HG02763 (cell line): ENCODE results near the gene RPS19.

Source experiments
- ATAC-seq: cut with Tn5 transposase; IDR thresholded peaks from one replicate; pipeline ENCODE4 v1.9.1; 2021; ENCODE audit warnings: mild to moderate bottlenecking, moderate library complexity; ENCODE audit not compliant: unreplicated experiment

RPS19 gene

DNA sequence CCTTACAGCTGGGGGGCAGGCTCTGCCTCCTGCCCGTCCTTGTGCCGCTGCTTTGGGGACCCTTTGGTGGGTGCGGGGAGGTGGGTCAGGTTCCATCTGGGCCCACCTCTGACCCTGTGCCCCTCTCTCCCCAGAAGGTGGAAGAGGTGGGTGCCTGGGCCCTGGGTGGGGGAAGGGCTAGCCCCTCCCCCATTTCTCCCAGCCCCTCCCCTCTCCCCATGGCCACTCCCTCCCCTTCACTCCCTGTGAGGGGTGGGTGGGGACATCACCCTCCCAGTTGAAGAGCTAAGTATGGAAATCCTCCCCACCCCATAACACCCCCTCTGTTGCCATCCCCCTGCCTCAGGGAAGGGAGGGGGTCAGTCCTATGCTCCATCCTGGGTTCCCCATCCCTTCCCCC lies 37.1 kb downstream of the RPS19 start:
- no peak for ATAC-seq

GRCh38 chr19:41897820-41898219 lies 37.8 kb downstream of the RPS19 start:
- no peak for ATAC-seq

DNA sequence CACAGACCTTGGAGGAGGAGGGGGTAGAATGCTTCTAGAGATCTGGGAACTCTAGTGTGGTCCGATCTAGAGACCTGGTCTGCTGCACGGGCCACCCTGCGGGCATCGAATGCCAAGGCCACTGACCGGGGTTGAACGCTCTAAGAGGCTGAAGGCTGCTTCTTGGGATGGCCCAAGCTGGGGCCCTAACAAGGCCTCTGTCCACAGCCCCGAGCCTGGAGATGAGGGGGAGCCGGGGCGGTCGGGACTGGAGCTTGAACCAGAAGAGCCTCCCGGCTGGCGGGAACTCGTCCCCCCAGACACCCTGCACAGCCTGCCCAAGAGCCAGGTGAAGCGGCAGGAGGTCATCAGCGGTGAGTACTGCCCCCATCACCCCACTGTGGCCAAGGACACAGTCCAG lies 38.2 kb downstream of the RPS19 start:
- ATAC-seq = no peak

DNA sequence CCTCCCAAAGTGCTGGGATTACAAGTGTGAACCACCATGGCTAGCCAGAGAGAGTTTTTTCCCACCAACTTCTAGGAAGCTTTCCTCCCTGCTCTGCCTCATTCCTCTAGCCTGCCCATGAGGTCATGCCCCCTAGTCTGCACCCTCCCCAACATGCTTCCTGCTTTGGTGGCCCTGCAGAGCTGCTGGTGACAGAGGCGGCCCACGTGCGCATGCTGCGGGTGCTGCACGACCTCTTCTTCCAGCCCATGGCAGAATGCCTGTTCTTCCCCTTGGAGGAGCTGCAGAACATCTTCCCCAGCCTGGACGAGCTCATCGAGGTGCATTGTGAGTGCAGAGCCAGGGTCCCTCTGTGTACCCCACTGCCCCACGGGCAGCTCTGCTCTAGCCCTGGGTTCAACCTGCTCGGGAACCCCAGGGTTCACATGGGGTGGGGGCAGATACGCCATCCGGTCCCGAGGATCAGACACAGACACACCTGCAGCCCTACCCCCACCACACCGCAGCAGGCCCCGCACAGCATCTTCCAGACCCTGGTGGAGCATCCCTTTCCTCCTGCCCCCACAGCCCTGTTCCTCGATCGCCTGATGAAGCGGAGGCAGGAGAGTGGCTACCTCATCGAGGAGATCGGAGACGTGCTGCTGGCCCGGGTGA lies 41.8 kb downstream of the RPS19 start:
- no peak for ATAC-seq

- ATAC-seq = no peak
Observed at GRCh38 chr19:41902594-41902993, 42.5 kb downstream of the RPS19 start.

GRCh38 chr19:41903193-41903953 lies 43.3 kb downstream of the RPS19 start:
- no peak for ATAC-seq

- no peak for ATAC-seq
Observed at GRCh38 chr19:41904118-41904870, 44.2 kb downstream of the RPS19 start.

- ATAC-seq = no peak
Observed at GRCh38 chr19:41905273-41906002, 45.4 kb downstream of the RPS19 start.

DNA sequence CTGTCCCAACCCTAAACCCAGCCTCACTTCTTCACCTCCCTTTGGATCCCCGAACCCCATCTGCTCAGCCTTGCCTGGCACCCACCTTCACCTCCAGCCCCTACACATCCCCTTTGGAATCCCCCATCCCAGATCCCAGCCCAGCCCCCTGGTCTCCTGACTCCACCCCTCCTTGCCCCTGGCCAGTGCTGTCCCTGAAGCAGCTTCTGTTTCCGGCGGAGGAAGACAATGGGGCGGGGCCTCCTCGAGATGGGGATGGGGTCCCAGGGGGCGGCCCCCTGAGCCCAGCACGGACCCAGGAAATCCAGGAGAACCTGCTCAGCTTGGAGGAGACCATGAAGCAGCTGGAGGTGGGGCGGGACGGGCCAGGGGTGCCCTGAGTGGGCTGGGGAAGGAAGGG lies 46.2 kb downstream of the RPS19 start:
- ATAC-seq = no peak

- no peak for ATAC-seq
Observed at GRCh38 chr19:41906916-41907680, 47.0 kb downstream of the RPS19 start.

DNA sequence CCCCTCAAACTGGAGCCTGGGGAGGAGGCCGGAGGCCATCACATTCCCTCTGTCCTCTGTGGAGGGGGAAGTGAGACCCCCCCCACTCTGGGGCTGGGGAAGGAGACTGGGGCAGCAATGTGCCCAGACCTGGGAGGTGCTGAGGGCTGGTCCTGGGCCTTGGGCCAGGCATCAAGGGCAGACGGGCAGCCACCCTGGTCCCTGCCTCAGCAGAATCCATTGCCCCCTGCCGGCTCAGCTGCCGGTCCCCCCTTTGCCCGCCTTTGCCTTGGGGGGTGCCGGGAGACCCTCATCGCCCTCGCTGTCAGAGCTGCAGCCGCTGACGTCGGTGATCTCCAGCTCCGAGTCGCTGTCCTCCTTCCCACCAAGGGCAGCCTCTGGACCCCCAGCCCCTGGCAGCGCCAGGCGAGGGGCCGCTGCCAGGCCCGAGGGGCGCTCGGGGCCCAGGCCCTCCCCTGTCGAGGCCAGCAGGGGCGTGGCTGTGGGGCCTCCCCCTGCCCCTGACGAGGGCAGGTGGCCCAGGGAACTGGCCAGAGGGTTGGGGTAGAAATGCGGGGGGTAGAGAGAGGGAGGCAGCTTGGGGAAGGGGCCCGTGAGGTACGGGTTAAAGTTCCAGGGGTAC lies 48.0 kb downstream of the RPS19 start:
- no peak for ATAC-seq

DNA sequence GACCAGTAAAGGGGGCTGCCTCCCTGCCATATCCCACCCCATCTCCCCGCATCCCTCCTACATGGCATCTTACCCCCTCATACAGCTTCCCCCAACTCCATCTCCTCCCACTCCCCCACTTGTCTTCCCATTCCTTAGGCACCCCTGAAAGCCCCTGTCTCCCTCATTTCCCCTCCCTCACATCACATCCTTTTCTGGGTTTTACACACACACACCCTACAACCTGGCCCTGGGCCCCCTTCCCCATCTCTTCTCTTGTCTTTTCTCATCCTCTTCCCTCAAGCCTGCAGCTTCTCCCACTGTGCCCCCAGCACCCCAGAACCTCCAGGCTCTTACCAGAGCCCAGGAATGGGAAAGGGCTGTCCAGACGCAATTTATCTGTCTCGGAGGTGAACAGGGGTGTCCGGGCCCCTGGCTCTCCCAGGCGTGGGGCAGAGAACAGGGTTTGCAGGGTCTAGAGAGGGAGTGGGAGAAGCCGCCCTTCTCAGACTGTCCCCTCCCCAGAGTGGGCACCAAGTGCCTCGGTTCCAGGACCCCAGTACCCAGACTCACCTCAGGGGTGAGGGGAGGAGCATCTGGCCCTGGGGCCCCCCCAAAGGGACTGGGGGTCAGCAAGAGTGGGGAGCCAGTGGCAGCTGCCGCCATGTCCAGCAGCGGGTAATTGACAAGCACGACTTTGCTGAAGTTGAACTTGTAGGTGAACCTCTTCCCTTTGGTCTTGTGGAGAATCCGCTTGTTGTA lies 48.8 kb downstream of the RPS19 start:
- no peak for ATAC-seq

DNA sequence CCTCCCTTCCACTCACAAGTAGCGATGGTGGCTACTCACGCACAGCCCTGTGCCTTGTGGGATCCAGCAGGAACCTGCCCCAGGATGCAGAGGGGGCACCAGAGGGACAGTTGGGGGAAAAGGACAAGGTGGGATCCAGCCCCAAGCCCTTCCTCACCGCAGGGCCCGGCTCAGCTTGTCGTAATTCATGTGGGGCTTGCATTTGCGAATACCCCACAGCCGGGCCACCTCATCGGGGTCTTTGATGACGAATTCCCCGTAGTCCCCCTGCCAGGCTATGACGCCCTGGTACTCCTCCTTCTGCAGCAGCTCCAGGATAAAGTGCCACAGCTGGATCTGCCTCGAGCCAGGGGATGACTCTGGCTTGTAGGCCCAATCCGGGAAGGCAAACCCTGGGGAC lies 49.7 kb downstream of the RPS19 start:
- ATAC-seq = no peak

DNA sequence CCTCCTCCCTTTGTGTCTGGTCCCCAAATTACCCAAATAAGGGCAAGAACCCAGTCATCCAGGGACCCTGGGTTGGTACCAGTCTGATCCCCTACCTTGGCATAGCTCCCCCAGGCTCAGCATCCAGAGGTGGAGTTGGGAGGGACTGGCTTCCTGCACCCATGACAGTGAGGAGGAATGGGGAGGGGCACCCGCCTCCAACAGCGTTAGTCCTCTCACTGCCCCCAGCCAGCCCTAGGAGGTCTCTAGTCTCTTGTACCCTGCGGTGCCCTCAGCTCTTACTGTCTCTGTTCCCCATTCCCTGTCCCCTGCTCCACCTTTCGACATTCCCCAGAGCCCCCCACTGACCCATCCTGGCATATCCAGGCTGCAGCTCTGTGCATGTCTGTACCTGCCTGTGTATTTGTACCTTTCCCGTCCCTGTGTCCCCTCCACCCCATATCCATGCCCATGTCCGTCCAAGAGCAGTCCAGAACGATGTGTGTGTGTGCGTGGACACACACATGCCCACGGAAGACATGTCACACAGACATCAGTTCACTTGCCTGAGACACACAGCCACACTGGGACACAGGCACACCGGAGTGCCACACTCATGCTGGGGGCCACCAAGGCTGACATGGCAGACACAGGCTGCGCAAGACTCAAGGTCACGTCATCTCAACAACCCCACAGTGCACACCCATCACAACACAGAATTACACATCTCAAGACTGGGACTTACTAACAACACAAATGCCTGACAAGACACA lies 50.4 kb downstream of the RPS19 start:
- ATAC-seq = no peak

DNA sequence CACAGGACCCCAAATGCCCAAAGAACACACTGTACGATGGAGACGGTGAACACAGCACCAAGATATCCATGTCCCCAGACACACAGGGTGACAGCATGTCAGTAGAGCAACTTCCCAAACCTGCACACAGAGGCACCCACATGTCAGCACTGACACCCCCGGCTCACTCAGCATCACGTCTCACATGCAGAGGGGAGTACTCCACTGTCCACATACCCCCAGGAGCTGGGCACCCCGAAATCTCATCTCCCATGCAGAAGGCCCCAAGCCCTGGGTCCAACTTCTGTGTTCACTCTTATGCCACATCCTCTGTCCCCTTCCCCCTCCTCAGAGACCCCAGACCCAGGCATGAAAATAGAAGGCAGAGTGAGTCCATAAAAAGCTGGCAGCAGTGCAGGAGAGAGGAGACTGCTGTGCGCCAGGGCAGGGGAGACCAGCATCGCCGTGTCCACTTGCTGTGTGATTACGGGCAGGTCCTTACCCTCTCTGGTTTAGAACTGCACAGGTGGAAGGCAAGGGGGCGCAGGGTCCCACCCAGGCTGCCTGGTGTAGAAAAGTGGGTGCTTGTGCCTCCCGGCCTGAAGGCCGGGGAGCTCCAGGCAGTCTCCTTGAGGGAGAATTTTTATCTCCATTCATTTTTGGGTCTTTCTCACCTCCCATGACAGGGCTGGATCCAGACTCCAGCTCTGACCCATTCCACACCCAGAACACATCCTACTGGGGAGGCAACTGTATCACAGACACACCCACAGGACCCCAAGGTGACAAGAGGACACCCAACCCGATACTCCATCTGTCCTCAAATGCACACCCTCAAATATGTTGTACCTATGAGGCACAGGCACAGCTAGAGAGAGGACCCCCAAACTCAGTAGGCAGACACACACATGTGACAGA lies 51.2 kb downstream of the RPS19 start:
- ATAC-seq = no peak

- no peak for ATAC-seq
Observed at GRCh38 chr19:41911889-41912731, 52.1 kb downstream of the RPS19 start.
